Neural progenitor cell (in vitro differentiated cells): ENCODE results near the gene KIAA0408. TPM values are rescaled to one million over a fixed set of nuclear protein-coding genes. Genes with fewer than 3 reads are reported as not detected.
A peak's percentile ranks its signal among the peaks of the same experiment; 100 is the strongest.

Experiments used
- DNase-seq: peaks from one replicate; pipeline ENCODE4 v3.0.0-alpha.2; 2016; ENCODE audit warnings: low spot score
- H2AFZ ChIP-seq: fragments of 200-600 bp; sonication (generic); replicated peaks from 2 replicates; pipeline ENCODE4 v1.6.1; 2016; ENCODE audit warnings: antibody characterized with exemption
- H3F3A ChIP-seq: fragments of 200-600 bp; sonication (generic); 2 replicates; pipeline ENCODE4 v1.6.1; 2016; ENCODE audit warnings: antibody characterized with exemption, low read depth
- H3K27ac ChIP-seq: fragments of 200-600 bp; sonication (generic); 2 replicates; pipeline ENCODE4 v1.5.1; 2016; ENCODE audit warnings: mild to moderate bottlenecking
- H3K27me3 ChIP-seq: fragments of 200-600 bp; sonication (generic); 2 replicates; pipeline ENCODE4 v1.6.1; 2016; ENCODE audit warnings: mild to moderate bottlenecking, moderate library complexity
- H3K36me3 ChIP-seq: fragments of 200-600 bp; sonication (generic); 2 replicates; pipeline ENCODE4 v1.5.1; 2016
- H3K4me1 ChIP-seq: fragments of 200-600 bp; sonication (generic); 2 replicates; pipeline ENCODE4 v1.6.1; 2016; ENCODE audit warnings: mixed run types
- H3K4me2 ChIP-seq: fragments of 200-600 bp; sonication (generic); 2 replicates; pipeline ENCODE4 v1.6.1; 2016
- H3K4me3 ChIP-seq: fragments of 200-600 bp; sonication (generic); 2 replicates; pipeline ENCODE4 v1.5.1; 2016
- H3K79me2 ChIP-seq: fragments of 200-600 bp; sonication (generic); 2 replicates; pipeline ENCODE4 v1.6.1; 2016; ENCODE audit warnings: low read depth
- H3K9ac ChIP-seq: fragments of 200-600 bp; sonication (generic); 2 replicates; pipeline ENCODE4 v1.6.1; 2016
- H3K9me3 ChIP-seq: fragments of 200-600 bp; sonication (generic); 2 replicates; pipeline ENCODE4 v1.5.1; 2016; ENCODE audit warnings: low read depth
- H4K20me1 ChIP-seq: fragments of 200-600 bp; sonication (generic); 2 replicates; pipeline ENCODE4 v1.6.1; 2016; ENCODE audit warnings: low read depth
- H3K27ac Mint-ChIP-seq: 3 replicates; pipeline ENCODE4 v1.8.0; 2021; ENCODE audit warnings: mixed read lengths
- H3K27me3 Mint-ChIP-seq: 2 replicates; pipeline ENCODE4 v1.8.0; 2022; ENCODE audit warnings: low read depth, mild to moderate bottlenecking, inconsistent platforms, moderate library complexity, mixed read lengths; ENCODE audit not compliant: insufficient read depth
- H3K36me3 Mint-ChIP-seq: 3 replicates; pipeline ENCODE4 v1.8.0; 2021; ENCODE audit warnings: mixed read lengths
- H3K4me1 Mint-ChIP-seq: 3 replicates; pipeline ENCODE4 v1.8.0; 2021; ENCODE audit warnings: mixed read lengths
- H3K4me3 Mint-ChIP-seq: 3 replicates; pipeline ENCODE4 v1.8.0; 2021; ENCODE audit warnings: mild to moderate bottlenecking, moderate library complexity, mixed read lengths
- H3K9me3 Mint-ChIP-seq: 3 replicates; pipeline ENCODE4 v1.8.0; 2020; ENCODE audit warnings: mixed read lengths
- CTCF ChIP-seq: fragments of 200-600 bp; sonication (generic); IDR thresholded peaks from 2 replicates; pipeline ENCODE4 v1.5.1; 2017; ENCODE audit warnings: antibody characterized with exemption, mild to moderate bottlenecking
- EZH2 ChIP-seq: fragments of 200-600 bp; sonication (generic); IDR thresholded peaks from 2 replicates; pipeline ENCODE4 v1.6.1; 2017; ENCODE audit warnings: antibody characterized with exemption, mild to moderate bottlenecking, moderate library complexity
- EZH2phosphoT487 ChIP-seq: fragments of 200-600 bp; sonication (generic); IDR thresholded peaks from 2 replicates; pipeline ENCODE4 v1.6.1; 2017; ENCODE audit warnings: antibody characterized with exemption
- total RNA-seq: library from RNA; depleted of rRNA; stranded (reverse); fragments of >200 nt; gene quantifications from 2 replicates; pipeline ENCODE4 v1.2.3, GENCODE V29; 2015; ENCODE audit warnings: low replicate concordance

Gene KIAA0408
- total RNA-seq, 1 donor from 2014 or later = 9.7 TPM

- no peak for DNase-seq
- Mint-ChIP-seq H3K27ac (no peak overlapping the region), H3K27me3 (no peaks in the 10 kb centered on the region), H3K9me3 (peaks cover 15% of the 10 kb centered on the region), H3K4me3 (no peak overlapping the region), H3K4me1 (peaks cover 2% of the 10 kb centered on the region), H3K36me3 (peaks cover 45% of the 10 kb centered on the region)
- H3K9ac ChIP-seq = no peak overlapping the region
- no peak overlapping the region for H3K27ac ChIP-seq
- peaks cover 11% of the 10 kb centered on the region for H3K4me1 ChIP-seq
- no peak for TF ChIP-seq EZH2phosphoT487
- TF ChIP-seq EZH2 = no peak
- no peak for TF ChIP-seq CTCF
- H3K79me2 ChIP-seq = no peaks in the 10 kb centered on the region
- H2AFZ ChIP-seq = no peak overlapping the region
- H3F3A ChIP-seq = no peaks in the 10 kb centered on the region
- no peaks in the 10 kb centered on the region for H3K27me3 ChIP-seq
- no peak overlapping the region for H3K4me2 ChIP-seq
- no peak overlapping the region for H3K4me3 ChIP-seq
- no peaks in the 10 kb centered on the region for H3K9me3 ChIP-seq
- H3K36me3 ChIP-seq = peaks cover 6% of the 10 kb centered on the region
- H4K20me1 ChIP-seq = no peaks in the 10 kb centered on the region
Measured at GRCh38 chr6:127489248-127489647, 30.1 kb upstream of the KIAA0408 start.

GRCh38 chr6:127486934-127487333 lies 27.7 kb upstream of the KIAA0408 start:
- peaks cover 47% of the 10 kb centered on the region for H3K36me3 Mint-ChIP-seq
- Histone ChIP-seq H3K9ac (no peak overlapping the region), H3F3A (peaks cover 4% of the 10 kb centered on the region), H3K4me3 (no peak overlapping the region), H2AFZ (no peak overlapping the region), H3K36me3 (peaks cover 6% of the 10 kb centered on the region), H3K9me3 (no peaks in the 10 kb centered on the region), H3K4me2 (no peak overlapping the region), H4K20me1 (no peaks in the 10 kb centered on the region), H3K27me3 (no peaks in the 10 kb centered on the region), H3K27ac (no peak overlapping the region), H3K4me1 (peaks cover 34% of the 10 kb centered on the region), H3K79me2 (no peaks in the 10 kb centered on the region)
- peaks cover 14% of the 10 kb centered on the region for H3K9me3 Mint-ChIP-seq
- no peaks in the 10 kb centered on the region for H3K27me3 Mint-ChIP-seq
- no peak overlapping the region for H3K27ac Mint-ChIP-seq
- peaks cover 14% of the 10 kb centered on the region for H3K4me1 Mint-ChIP-seq
- TF ChIP-seq EZH2 (no peak), CTCF (no peak), EZH2phosphoT487 (no peak)
- peak; percentile 13 for DNase-seq
- no peak overlapping the region for H3K4me3 Mint-ChIP-seq

GRCh38 chr6:127484212-127484863 lies 25.1 kb upstream of the KIAA0408 start:
- H3K79me2 ChIP-seq = no peaks in the 10 kb centered on the region
- Mint-ChIP-seq H3K9me3 (no peaks in the 10 kb centered on the region), H3K4me1 (peaks cover 14% of the 10 kb centered on the region)

More at GRCh38 chr6:127484212-127484863, 25.1 kb upstream of the KIAA0408 start:
- H3K9me3 ChIP-seq = no peaks in the 10 kb centered on the region
- Mint-ChIP-seq H3K36me3 (peaks cover 46% of the 10 kb centered on the region), H3K4me3 (no peak overlapping the region), H3K27ac (no peak overlapping the region), H3K27me3 (no peaks in the 10 kb centered on the region)
- H3K36me3 ChIP-seq = no peaks in the 10 kb centered on the region
- TF ChIP-seq EZH2phosphoT487 = no peak
- no peak for TF ChIP-seq EZH2
- TF ChIP-seq CTCF = no peak
- H3K9ac ChIP-seq = no peak overlapping the region
- peaks cover 34% of the 10 kb centered on the region for H3K4me1 ChIP-seq
- peaks cover 4% of the 10 kb centered on the region for H3F3A ChIP-seq
- DNase-seq = no peak
- H3K4me2 ChIP-seq = no peak overlapping the region
- no peaks in the 10 kb centered on the region for H3K27me3 ChIP-seq
- H3K27ac ChIP-seq = no peak overlapping the region
- H4K20me1 ChIP-seq = no peaks in the 10 kb centered on the region
- no peak overlapping the region for H2AFZ ChIP-seq
- no peak overlapping the region for H3K4me3 ChIP-seq
